ENCODE measurements around the gene ADAMTS17. TPM values are rescaled to one million over a fixed set of nuclear protein-coding genes. Genes with fewer than 3 reads are reported as not detected.

The ADAMTS17 gene
- total and polyA plus RNA-seq, 9 of the 15 experiments (the other 6 are each of a cell fraction or from before 2014, with no cell fraction given), result 0.01 to 0.14 (median 0.07) TPM; not detected in 6

DNA sequence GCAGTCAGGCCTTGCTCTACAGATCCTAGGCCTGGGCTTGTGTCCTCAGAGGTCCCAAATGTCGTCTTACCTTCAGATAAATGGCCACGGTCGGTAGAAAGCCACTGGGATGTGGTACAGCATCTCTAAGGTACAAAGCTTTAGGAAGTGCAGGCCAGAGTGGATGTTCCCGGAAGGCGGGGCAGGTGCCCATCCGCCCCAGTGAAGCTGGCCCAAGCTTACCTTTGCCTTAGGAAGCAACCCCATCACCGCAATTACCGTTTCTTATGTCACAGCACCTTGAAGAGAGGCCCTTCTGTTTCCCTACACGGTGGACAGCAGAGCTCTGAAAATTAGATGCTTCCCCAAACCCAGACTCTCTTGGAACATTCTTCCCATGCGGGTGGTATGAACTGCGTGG is 368.4 kb downstream of the ADAMTS17 start (continued):
- TF ChIP-seq, protein P1, sequence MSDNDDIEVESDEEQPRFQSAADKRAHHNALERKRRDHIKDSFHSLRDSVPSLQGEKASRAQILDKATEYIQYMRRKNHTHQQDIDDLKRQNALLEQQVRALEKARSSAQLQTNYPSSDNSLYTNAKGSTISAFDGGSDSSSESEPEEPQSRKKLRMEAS (CRISPR knock-in tag; IDR thresholded peaks at IDR 0.05), result no peak
- TF ChIP-seq, protein P2, sequence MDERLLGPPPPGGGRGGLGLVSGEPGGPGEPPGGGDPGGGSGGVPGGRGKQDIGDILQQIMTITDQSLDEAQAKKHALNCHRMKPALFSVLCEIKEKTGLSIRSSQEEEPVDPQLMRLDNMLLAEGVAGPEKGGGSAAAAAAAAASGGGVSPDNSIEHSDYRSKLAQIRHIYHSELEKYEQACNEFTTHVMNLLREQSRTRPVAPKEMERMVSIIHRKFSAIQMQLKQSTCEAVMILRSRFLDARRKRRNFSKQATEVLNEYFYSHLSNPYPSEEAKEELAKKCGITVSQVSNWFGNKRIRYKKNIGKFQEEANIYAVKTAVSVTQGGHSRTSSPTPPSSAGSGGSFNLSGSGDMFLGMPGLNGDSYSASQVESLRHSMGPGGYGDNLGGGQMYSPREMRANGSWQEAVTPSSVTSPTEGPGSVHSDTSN (CRISPR knock-in tag; IDR thresholded peaks at IDR 0.05; ENCODE audit: low read depth), result no peak
- TF ChIP-seq, protein P2 (tag; conservative IDR thresholded peaks at IDR 0.05; ENCODE audit: low read depth), result no peak
- TF ChIP-seq MBD2 (IDR thresholded peaks at IDR 0.05; ENCODE audit: borderline replicate concordance, low read depth) (no peak), ZNF121 (CRISPR knock-in tag; conservative IDR thresholded peaks at IDR 0.05) (no peak)
- TF ChIP-seq, protein P3, sequence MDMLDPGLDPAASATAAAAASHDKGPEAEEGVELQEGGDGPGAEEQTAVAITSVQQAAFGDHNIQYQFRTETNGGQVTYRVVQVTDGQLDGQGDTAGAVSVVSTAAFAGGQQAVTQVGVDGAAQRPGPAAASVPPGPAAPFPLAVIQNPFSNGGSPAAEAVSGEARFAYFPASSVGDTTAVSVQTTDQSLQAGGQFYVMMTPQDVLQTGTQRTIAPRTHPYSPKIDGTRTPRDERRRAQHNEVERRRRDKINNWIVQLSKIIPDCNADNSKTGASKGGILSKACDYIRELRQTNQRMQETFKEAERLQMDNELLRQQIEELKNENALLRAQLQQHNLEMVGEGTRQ (CRISPR knock-in tag; IDR thresholded peaks at IDR 0.05), result no peak

DNA sequence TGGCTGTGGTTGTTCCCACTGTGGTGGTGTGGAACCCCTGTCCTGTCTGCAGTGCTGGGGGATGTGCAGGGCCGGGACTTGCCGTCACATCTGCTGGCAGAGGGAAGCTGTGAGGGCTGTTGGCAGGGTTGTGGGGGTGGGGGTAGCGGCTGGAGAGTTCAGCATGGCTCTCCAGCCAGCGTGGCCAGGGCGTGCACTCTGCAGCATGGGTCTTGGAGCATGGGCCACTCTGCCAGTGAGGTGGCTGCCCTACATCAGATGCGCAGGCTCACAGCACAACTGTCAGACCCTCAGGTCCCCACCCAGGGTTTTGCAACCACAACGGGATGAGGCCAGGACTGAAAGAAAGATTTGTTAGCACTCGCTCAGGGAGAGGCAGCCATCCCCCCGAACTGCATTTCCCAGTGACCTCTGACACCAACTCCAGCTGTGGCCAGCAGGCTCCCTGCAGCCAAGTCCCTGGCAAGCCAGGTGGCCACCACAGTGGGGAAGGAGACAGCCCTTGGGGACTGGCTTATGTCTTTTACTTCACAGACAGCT is 370.8 kb downstream of the ADAMTS17 start:
- WGBS (ENCODE audit: insufficient coverage, low coverage, missing lambda C conversion rate), result 0% methylated on average over 8 of the region's 9 CpGs
- Histone ChIP-seq H3K27me3 (ENCODE audit: control insufficient read depth in 2 of 2, insufficient read depth in 2 of 2, low read length in 2 of 2) (peaks cover 18 to 48% of the 10 kb centered on the region in 2 experiments; a peak in 4 of 5 replicates), H4K20me1 (replicated peaks; ENCODE audit: control insufficient read depth, insufficient read depth, low read length) (no peaks in the 10 kb centered on the region), H3K9me3 (replicated peaks; ENCODE audit: control insufficient read depth, insufficient read depth, low read depth, low read length) (no peaks in the 10 kb centered on the region), H3K4me1 (replicated peaks in 1 of 2; ENCODE audit: control insufficient read depth in 2 of 2, insufficient read depth in 2 of 2, low read length in 2 of 2) (peaks cover 0 to 1% of the 10 kb centered on the region in 2 experiments; a peak in 1 of 5 replicates), H2AFZ (ENCODE audit: low read depth, low read length) (no peak overlapping the region), H3K79me2 (ENCODE audit: control insufficient read depth, insufficient read depth, low read length) (no peaks in the 10 kb centered on the region), H3K9me1 (ENCODE audit: control insufficient read depth, insufficient read depth, low read length) (no peaks in the 10 kb centered on the region), H3K4me2 (ENCODE audit: insufficient read depth, low read length) (no peak overlapping the region), H3K36me3 (ENCODE audit: control insufficient read depth, insufficient read depth, low read length) (no peaks in the 10 kb centered on the region), H3K4me3 (no peak overlapping the region), H3K9ac (ENCODE audit: insufficient read depth in 1 of 2, low read depth in 2 of 2, low read length in 2 of 2) (no peak overlapping the region), H3K27ac (ENCODE audit: extremely low read depth, low read depth, low read length) (no peak overlapping the region)
- CTCF ChIA-PET (ENCODE audit: low intra/inter-chr PET ratio), result no interaction called here
- no TSS peak for BruUV-seq (replicated peaks)
- POLR2A ChIA-PET, result interaction anchor here (0.7 kb wide), 1 partner anchor 873 kb away, joined by 3 read pairs; no protein-coding TSS in a partner anchor
- in situ Hi-C loops (cut with MboI), result no loop called here
- intact Hi-C loops (cut with micrococcal nuclease), result no loop called here
- FAIRE-seq (no peak), ATAC-seq (no peak), DNase-seq (ENCODE audit: extremely low read depth in 1 of 4, low spot score in 3 of 4) (no peak)
- no peak for TF ChIP-seq CBX3 (IDR thresholded peaks at IDR 0.05; ENCODE audit: borderline replicate concordance in 1 of 2, low read length in 2 of 2)
- TF ChIP-seq, protein P4, sequence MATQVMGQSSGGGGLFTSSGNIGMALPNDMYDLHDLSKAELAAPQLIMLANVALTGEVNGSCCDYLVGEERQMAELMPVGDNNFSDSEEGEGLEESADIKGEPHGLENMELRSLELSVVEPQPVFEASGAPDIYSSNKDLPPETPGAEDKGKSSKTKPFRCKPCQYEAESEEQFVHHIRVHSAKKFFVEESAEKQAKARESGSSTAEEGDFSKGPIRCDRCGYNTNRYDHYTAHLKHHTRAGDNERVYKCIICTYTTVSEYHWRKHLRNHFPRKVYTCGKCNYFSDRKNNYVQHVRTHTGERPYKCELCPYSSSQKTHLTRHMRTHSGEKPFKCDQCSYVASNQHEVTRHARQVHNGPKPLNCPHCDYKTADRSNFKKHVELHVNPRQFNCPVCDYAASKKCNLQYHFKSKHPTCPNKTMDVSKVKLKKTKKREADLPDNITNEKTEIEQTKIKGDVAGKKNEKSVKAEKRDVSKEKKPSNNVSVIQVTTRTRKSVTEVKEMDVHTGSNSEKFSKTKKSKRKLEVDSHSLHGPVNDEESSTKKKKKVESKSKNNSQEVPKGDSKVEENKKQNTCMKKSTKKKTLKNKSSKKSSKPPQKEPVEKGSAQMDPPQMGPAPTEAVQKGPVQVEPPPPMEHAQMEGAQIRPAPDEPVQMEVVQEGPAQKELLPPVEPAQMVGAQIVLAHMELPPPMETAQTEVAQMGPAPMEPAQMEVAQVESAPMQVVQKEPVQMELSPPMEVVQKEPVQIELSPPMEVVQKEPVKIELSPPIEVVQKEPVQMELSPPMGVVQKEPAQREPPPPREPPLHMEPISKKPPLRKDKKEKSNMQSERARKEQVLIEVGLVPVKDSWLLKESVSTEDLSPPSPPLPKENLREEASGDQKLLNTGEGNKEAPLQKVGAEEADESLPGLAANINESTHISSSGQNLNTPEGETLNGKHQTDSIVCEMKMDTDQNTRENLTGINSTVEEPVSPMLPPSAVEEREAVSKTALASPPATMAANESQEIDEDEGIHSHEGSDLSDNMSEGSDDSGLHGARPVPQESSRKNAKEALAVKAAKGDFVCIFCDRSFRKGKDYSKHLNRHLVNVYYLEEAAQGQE (IDR thresholded peaks at IDR 0.05; ENCODE audit: borderline replicate concordance), result no peak
- TF ChIP-seq, protein P4 (CRISPR knock-in tag; IDR thresholded peaks at IDR 0.05; ENCODE audit: low read depth), result no peak
